HEK293 (cell line): ENCODE data around the gene CCL7.

Source experiments
- CTCF ChIA-PET: fragments of 350-600 bp; formaldehyde crosslinking; extraction: SDS; loops from one replicate; lab custom pipeline; 2021; ENCODE audit warnings: antibody characterized with exemption; lab: Yijun Ruan, JAX
- POLR2A ChIA-PET: fragments of 300-600 bp; formaldehyde crosslinking; extraction: SDS; loops from one replicate; lab custom pipeline; 2020; ENCODE audit warnings: antibody characterized with exemption, inconsistent platforms; lab: Yijun Ruan, JAX
- H3K27ac ChIP-seq: fragments of 200-500 bp; sonication (Bioruptor generic); 2 replicates; pipeline ENCODE4 v1.5.1; 2014; ENCODE audit warnings: low read depth, low read length, control low read depth, inconsistent platforms; ENCODE audit errors: extremely low read depth
- H3K36me3 ChIP-seq, 2 experiments: fragments of 200-500 bp in 1 of 2; sonication (Bioruptor generic) in 1 of 2; 1 replicate in 1 of 2; 2 replicates in 1 of 2; pipeline ENCODE4 v1.5.1; 2014 to 2017; ENCODE audit warnings: inconsistent platforms in 2 of 2, low read length in 2 of 2; ENCODE audit not compliant: control insufficient read depth in 2 of 2, insufficient read depth in 1 of 2
- H3K4me1 ChIP-seq: fragments of 200-500 bp; sonication (Bioruptor generic); 2 replicates; pipeline ENCODE4 v1.5.1; 2014; ENCODE audit warnings: mild to moderate bottlenecking, low read length, inconsistent platforms; ENCODE audit not compliant: control insufficient read depth, insufficient read depth
- H3K4me3 ChIP-seq: 2 replicates; pipeline ENCODE4 v1.5.1; 2011; ENCODE audit warnings: low read depth, mild to moderate bottlenecking, control low read depth, low read length, moderate library complexity
- H3K9me3 ChIP-seq: fragments of 200-500 bp; sonication (Bioruptor generic); 2 replicates; pipeline ENCODE4 v1.5.1; 2014; ENCODE audit warnings: low read depth, low read length, inconsistent platforms; ENCODE audit not compliant: control insufficient read depth, insufficient read depth
- ATF2 ChIP-seq: fragments of 450-650 bp; formaldehyde crosslinking; IDR thresholded peaks from 2 replicates; pipeline ENCODE4 v1.5.1; 2016; ENCODE audit warnings: missing biosample characterization, missing genetic modification characterization, low read depth
- KLF17 ChIP-seq: fragments of 450-650 bp; formaldehyde crosslinking; IDR thresholded peaks from 2 replicates; pipeline ENCODE4 v1.5.1; 2016; ENCODE audit warnings: missing biosample characterization, missing genetic modification characterization
- PRDM6 ChIP-seq: fragments of 450-650 bp; formaldehyde crosslinking; IDR thresholded peaks from 2 replicates; pipeline ENCODE4 v1.5.1; 2017; ENCODE audit warnings: missing biosample characterization, missing genetic modification characterization
- RBAK ChIP-seq: fragments of 450-650 bp; formaldehyde crosslinking; IDR thresholded peaks from 2 replicates; pipeline ENCODE4 v1.5.1; 2016; ENCODE audit warnings: missing biosample characterization, missing genetic modification characterization
- TSHZ1 ChIP-seq: fragments of 450-650 bp; formaldehyde crosslinking; IDR thresholded peaks from 2 replicates; pipeline ENCODE4 v1.5.1; 2016; ENCODE audit warnings: missing biosample characterization, missing genetic modification characterization, borderline replicate concordance
- ZBTB21 ChIP-seq: fragments of 450-650 bp; formaldehyde crosslinking; IDR thresholded peaks from 2 replicates; pipeline ENCODE4 v1.5.1; 2017; ENCODE audit warnings: missing biosample characterization, missing genetic modification characterization
- ZBTB49 ChIP-seq: fragments of 450-650 bp; formaldehyde crosslinking; IDR thresholded peaks from 2 replicates; pipeline ENCODE4 v1.5.1; 2016; ENCODE audit warnings: missing biosample characterization, missing genetic modification characterization, low read depth
- ZNF112 ChIP-seq: fragments of 450-650 bp; formaldehyde crosslinking; IDR thresholded peaks from 2 replicates; pipeline ENCODE4 v1.5.0; 2017; ENCODE audit warnings: missing biosample characterization, missing genetic modification characterization
- ZNF114 ChIP-seq: fragments of 450-650 bp; formaldehyde crosslinking; IDR thresholded peaks from 2 replicates; pipeline ENCODE4 v1.5.0; 2017; ENCODE audit warnings: missing biosample characterization, missing genetic modification characterization
- ZNF157 ChIP-seq: fragments of 450-650 bp; formaldehyde crosslinking; IDR thresholded peaks from 2 replicates; pipeline ENCODE4 v1.5.1; 2016; ENCODE audit warnings: missing biosample characterization, missing genetic modification characterization
- ZNF248 ChIP-seq: fragments of 450-650 bp; formaldehyde crosslinking; IDR thresholded peaks from 2 replicates; pipeline ENCODE4 v1.5.1; 2017; ENCODE audit warnings: missing biosample characterization, missing genetic modification characterization
- ZNF280D ChIP-seq: fragments of 450-650 bp; formaldehyde crosslinking; IDR thresholded peaks from 2 replicates; pipeline ENCODE4 v1.5.1; 2016; ENCODE audit warnings: missing biosample characterization, missing genetic modification characterization
- ZNF518A ChIP-seq: fragments of 450-650 bp; formaldehyde crosslinking; conservative IDR thresholded peaks from 2 replicates; pipeline ENCODE4 v1.5.1; 2016; ENCODE audit warnings: low read depth, missing biosample characterization, missing genetic modification characterization
- ZNF544 ChIP-seq: fragments of 450-650 bp; formaldehyde crosslinking; IDR thresholded peaks from 2 replicates; pipeline ENCODE4 v1.5.0; 2017; ENCODE audit warnings: missing biosample characterization, missing genetic modification characterization
- ZNF664 ChIP-seq: fragments of 450-650 bp; formaldehyde crosslinking; IDR thresholded peaks from 2 replicates; pipeline ENCODE4 v1.5.1; 2016; ENCODE audit warnings: missing biosample characterization, missing genetic modification characterization
- ZNF692 ChIP-seq: fragments of 450-650 bp; formaldehyde crosslinking; IDR thresholded peaks from 2 replicates; pipeline ENCODE4 v1.5.1; 2016; ENCODE audit warnings: missing biosample characterization, missing genetic modification characterization
- ZNF792 ChIP-seq: fragments of 450-650 bp; formaldehyde crosslinking; IDR thresholded peaks from 2 replicates; pipeline ENCODE4 v1.5.1; 2016; ENCODE audit warnings: missing biosample characterization, missing genetic modification characterization

CCL7 gene

GRCh38 chr17:34260861-34261260, 9.2 kb upstream of the CCL7 start:
- no peaks in the 10 kb centered on the region for H3K4me1 ChIP-seq
- H3K27ac ChIP-seq, result no peak overlapping the region
- ChIA-PET CTCF (no interaction called here), POLR2A (no interaction called here)
- TF ChIP-seq ZNF248 (tag by site-specific recombination) (no peak), KLF17 (tag by site-specific recombination) (no peak), TSHZ1 (no peak), ZNF112 (tag by site-specific recombination) (no peak), ZNF280D (tag by site-specific recombination) (no peak), ZNF114 (tag by site-specific recombination) (no peak), ATF2 (tag by site-specific recombination) (no peak), PRDM6 (tag by site-specific recombination) (no peak), ZNF518A (tag by site-specific recombination) (no peak), ZNF664 (no peak), ZBTB21 (tag by site-specific recombination) (no peak), ZNF692 (tag by site-specific recombination) (no peak), ZNF792 (tag by site-specific recombination) (no peak), RBAK (tag by site-specific recombination) (no peak), ZNF544 (no peak), ZNF157 (no peak), ZBTB49 (tag by site-specific recombination) (no peak)
- no peaks in the 10 kb centered on the region for H3K9me3 ChIP-seq
- H3K4me3 ChIP-seq, result no peak overlapping the region
- no peaks in the 10 kb centered on the region for H3K36me3 ChIP-seq
